Measurements from ENCODE around the gene SEPTIN3.
A peak's percentile ranks its signal among the peaks of the same experiment; 100 is the strongest.

Gene SEPTIN3

DNA sequence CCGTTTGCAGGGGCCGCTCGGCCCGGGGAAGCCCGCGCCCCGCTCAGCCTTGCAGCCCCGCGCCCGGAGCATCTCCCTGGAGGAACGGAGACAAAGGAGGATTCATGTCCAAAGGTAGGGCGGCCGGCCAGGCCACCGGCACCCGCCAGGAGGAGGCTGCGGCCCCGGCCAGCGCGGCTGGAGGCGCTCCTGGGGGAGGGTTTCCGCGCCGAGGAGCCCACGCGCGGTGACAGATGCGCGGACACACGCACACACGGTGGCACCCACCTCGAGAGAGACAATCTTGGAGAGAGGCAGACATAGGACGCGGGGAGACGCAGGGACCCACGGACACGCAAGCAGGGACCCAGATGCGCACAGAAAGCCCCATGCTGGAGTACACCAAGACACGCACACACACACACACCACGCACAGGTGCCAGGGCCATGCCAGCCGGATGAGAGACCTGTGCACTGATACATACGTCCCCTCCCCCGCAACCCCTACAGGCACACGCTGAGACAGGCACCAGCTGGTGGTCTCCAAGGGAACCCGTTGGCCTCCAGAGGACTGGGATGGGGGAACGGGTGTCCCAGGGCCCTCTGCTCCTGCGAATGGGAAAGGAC lies 7.8 kb downstream of the SEPTIN3 start:
- no peak for DNase-seq (ENCODE audit: low spot score)

DNA sequence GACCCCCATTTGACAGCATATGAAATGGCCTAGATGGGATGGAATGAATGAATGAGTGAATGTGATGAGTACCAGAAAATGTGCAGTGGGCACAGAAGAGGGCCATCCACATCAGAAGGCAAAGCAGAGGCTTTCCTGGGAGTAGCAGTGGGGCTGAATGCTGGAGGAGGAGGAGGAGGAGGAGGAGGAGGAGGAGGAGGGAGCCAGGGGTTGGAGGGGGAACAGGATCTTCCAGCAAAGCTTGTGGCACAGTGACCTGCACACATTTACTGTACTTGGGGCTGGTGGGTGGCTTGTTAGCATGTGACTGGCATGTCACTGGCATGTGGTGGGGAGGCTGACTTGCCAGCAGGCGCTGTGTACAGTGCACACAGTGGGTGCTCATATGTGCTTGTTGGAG lies 9.5 kb downstream of the SEPTIN3 start:
- no peak for DNase-seq (ENCODE audit: low spot score)

DNA sequence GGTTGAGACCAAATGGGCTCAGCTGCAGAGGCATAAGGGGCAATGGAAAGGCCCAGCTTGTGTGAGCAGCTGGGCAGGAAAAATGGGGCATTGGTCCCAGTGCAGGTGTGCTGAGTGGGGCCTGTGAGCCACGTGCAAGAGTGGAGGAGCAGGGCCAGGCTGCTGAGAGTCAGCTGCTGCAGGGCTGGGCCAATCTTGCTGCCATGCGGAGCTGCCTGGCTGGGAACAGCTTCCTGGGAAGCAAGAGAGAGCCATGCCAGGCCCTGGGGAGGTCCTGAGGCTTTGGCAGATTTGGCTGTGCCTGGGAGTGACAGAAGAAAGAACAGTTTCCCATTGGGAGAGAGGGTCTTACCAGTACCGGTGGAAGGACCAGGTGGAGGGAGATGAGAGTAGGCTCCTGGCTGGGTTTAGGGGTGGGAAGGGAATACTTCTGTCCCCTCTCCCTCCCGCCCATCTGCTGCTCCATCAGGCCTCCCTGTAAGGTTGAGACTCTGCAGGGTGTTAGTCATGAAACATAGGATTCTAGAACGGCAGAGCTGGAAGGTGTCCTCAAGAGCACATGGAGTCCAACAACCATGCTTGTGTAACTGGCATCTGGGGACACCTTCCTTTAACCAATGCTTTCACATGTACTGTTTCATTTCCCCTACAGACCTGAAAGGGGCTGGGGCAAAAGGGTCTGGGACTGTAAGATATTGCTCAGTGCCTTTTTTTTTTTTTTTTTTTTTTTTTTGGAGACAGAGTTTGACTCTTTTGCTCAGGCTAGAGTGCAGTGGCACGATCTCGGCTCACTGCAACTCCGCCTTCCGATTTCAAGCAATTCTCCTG lies 10.4 kb downstream of the SEPTIN3 start:
- DNase-seq (ENCODE audit: low spot score) = no peak

DNA sequence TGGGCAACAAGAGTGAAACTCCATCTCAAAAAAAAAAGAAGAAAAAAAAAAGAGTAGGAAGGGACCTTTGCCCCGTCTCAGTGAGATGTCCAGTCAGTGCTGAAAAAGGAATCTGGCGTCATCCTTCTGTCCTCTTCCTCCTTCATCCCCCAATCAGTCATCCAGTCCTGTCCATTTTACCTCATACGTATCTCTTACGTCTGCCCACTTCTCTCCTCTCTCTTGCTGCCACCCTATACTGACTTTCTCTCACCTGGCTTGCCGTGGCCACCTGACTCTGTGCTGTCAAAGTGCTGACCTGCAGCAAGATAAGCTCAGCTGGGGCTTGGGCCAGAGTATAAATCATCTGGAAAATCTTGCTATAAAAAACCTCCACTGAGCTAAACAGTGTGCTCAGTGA lies 13.6 kb downstream of the SEPTIN3 start:
- DNase-seq (ENCODE audit: low spot score) = no peak

DNA sequence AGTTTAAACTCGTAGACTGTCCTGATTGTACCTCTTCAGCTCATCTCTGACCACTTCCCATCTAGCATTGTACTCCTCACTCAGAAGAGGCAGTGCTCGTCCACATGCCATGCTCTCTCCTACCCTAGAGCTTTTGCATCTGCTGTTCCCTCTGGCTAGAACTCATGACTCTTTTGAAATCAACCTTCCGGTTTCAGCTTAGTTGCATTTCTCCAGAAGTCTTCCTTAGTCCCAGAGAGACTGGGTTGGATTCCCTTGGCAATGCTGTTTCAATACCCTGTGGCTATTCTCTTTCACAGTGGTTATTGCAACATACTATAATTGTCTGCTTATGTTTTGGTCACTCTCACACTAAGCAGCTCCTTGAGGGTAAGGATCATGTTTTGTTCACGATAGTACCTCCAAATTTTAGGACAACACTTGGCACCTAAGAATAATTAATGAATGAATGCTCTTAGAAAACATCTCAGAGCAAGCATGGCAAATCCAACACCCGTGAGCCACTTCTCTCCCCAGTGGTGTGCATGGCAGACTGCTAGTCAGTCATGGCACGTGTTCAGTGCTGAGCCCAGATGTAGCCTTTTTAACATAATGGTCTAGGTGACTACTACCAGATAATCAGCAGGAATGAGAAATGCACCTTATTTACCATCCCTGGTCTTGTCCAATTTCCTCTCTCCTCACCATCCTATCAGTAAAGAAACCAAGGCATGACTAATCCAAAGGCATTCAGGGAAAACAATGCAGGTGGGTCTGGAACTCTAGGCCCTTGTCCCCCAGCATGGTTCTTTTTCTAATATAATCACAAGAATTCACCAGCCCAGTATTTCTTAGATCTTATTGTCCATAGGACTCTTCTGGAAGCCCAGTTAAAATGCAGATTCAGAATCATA lies 14.5 kb downstream of the SEPTIN3 start:
- no peak for DNase-seq (ENCODE audit: low spot score)

DNA sequence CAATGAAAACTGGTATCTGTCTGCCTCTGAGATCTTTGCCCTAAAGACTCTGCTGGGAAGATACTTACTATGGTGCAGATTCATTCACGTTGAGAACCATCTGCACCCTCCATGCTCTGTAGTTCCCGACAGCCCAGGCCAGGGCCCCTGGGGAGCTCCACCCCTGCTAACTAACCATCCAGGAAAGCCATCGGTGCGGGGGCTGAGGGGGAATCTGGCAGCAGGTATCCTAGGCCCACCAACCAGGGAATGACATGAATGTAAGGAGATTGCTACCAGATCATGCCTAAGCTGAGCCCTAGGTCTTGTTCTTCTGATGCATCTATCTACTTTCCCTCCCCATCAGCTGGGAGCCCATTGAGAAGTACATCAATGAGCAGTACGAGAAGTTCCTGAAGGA lies 18.0 kb downstream of the SEPTIN3 start:
- DNase-seq (ENCODE audit: low spot score) = no peak

DNA sequence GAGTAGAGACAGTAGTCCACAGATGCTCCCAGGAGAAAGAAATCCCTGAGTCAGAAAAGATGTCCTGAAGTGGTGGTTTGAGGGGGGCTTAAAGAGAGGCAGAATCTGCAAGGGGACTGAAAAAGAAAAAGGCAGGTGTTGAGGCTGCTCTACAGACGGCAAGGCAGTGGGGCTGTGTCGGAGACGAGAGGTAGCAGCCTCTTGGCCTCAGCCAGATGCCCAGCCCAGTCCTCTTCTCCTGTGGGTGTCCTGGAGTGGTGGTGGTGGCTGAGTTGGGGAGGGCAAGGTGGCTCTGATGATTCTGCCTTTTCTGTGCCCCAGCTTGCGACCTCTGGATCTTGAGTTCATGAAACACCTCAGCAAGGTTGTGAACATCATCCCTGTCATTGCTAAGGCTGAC lies 20.0 kb downstream of the SEPTIN3 start:
- no peak for DNase-seq (ENCODE audit: low spot score)

DNA sequence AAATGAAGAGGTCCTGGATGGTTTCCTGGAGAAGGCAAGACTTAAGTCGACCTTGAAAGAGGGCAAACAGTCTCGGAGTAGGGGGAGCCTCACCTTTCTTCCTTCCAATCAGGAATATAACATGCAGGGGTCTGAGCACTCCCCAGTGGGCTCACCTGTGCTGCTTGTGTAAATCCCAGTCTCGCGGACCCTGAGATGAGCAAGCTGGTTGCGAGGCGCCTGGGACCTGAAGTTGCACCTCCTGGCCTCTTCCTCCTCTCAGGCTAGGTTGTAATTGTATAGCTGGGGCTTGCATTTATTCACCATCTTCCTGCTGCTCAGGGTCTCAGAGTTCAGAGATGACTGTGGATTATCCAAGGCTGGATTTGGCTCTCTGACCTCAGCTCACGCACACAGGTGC lies 21.9 kb downstream of the SEPTIN3 start:
- DNase-seq (ENCODE audit: low spot score) = no peak

DNA sequence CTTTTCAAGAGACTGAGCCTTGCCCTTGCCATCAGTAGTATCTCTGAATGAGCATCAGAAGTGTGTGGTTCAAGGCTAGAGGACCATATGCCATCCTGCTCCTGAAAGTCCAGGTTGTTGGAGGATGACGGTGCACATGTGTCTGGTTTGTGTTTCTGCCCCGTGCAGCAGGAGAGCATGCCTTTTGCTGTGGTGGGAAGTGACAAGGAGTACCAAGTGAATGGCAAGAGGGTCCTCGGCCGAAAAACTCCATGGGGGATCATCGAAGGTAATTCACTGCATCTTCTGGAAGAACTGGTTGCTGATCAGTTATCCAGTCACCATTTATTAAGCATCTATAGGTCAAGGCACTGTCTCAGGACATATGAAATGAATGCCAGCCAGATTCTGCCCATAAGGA lies 23.3 kb downstream of the SEPTIN3 start:
- DNase-seq (ENCODE audit: low spot score) = no peak

DNA sequence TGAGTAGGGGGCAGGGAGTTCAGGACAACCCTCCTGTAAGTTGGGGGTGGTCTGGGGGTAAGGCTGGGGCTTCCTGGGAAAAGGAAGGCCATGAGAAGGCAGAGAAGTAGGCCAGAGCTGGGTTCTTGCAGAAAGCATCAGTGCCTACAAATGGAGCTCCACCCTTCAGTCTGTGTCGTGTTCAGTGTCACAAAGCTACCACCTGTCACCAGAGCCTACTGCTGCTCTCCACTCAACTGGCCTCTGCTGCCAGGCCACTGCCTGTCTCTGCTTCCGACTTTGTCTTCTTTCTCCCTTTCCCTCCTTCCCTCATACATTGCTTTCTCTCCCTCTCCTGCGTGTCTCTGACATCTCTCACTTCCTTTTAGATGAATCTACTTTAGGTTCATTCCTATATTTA lies 26.0 kb downstream of the SEPTIN3 start:
- no peak for DNase-seq (ENCODE audit: low spot score)

DNA sequence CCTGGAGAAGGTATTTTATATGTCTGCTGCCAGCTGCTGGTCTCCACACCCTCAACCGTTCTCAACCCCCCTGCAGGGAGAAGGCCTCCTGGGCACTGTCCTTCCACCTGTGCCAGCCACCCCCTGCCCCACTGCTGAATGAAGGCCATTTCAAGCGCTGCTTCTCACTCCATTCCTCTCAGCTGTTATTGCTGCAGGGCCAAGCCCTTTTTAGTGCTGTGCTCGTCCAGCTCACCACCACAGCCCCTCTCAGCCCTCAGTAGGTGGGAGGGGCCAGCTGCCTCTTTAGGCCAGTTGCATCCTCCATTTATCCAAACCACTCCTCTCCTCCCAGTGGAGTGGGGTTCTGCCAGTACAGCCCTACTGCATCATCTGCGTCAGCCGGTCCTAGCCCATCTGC lies 27.6 kb downstream of the SEPTIN3 start:
- DNase-seq (ENCODE audit: low spot score) = no peak

DNA sequence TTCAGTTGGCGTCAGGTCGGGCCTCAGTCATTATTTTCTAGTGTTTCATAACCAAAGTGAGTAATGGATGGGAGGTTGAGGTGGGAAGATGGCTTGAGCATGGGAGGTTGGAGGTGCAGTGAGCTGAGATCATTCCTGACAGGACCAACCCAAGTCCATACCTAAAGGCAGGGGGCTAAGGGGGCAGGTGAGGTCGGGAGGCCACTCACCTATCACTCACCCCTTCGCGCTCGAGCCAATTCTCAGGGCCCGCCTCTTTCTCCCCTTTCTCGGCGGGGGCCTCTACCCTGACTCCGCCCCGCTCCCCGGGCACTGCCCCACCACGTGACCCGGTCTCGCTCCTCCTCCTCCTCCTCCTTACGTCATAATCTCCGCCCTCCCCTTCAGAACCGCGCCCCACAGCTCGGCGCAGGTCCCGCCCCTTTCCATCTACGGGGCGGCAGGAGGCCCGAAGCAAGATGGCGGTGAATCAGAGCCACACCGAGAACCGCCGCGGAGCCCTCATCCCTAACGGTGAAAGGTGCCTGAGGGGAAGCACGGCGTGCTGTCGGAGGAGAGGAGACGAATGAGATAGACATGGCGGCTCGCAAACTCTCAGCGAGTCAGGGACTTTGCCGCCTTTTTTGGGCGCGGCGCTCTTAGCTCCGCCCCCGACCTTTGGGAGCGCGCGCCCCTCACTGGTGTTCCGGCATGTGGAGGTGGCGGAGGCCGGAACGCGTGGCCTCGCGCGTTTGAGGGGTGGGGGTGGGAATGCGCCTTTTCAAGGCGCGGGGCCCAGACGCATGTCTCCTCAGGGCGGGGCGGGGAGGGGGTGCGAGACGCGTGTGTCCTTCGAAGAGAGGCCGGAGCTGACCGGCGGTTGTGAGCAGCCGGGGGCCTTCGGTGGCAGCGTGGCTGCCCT lies 29.4 kb downstream of the SEPTIN3 start, which contains the start of gene WBP2NL:
Gene WBP2NL, plus strand, starts transcription at position 428 of the 901 bp plus-strand sequence. Its CDS starts 31 bp downstream, at position 459.
- DNase-seq (ENCODE audit: low spot score) = peak; percentile 49

DNA sequence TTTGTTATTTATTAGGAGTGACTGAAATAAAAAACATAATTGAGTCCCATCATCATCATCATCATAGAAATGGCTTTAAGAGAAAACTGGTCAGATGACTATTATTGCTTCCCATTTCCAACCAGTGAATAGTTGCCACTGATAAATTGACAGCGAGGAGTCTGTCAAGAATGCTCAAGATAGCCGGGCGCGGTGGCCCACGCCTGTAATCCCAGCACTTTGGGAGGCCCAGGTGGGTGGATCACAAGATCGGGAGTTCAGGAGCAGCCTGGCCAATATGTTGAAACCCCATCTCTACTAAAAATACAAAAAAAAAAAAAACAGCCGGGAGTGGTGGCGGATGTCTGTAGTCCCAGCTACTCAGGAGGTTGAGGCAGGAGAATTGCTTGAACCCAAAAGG lies 31.2 kb downstream of the SEPTIN3 start:
- no peak for DNase-seq (ENCODE audit: low spot score)

DNA sequence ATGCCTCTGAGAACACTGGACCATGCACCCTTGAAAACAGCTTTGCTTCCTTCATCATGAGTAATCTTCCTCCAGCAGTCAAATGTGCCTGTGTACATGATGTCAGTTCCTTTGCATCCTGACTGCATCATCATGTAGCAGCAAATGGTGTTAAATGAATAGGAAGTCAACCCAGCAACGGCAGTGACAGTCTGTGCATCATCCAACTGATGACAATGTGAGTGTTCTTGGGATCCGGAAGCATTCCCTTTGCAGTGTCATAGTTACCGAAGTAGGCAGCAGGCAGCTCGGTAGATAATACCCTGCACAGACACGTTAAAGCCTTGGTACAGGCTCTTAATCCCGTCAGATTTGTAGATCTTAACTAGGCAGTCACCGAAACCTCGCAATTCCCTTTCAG lies 31.9 kb downstream of the SEPTIN3 start:
- DNase-seq (ENCODE audit: low spot score) = peak; percentile 98

DNA sequence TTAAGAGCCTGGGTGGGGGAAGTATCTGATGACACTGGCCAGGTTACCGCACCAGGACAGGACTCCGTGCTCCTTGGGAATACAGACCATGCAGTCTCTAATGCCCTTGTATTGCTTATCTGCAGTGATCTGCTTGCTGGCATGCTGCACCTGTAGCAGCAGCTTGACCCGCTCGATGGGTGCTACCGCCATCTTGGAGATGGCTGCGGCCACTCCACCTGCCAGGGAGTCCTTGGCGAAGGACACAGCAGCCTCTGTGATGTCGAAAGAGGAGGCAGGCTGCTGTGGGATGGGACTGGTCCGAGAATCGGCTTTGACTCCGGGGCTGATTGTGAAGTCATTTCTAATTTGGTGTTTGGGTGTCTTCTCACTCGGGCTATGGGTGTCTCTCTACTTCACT lies 32.5 kb downstream of the SEPTIN3 start:
- DNase-seq (ENCODE audit: low spot score) = no peak

DNA sequence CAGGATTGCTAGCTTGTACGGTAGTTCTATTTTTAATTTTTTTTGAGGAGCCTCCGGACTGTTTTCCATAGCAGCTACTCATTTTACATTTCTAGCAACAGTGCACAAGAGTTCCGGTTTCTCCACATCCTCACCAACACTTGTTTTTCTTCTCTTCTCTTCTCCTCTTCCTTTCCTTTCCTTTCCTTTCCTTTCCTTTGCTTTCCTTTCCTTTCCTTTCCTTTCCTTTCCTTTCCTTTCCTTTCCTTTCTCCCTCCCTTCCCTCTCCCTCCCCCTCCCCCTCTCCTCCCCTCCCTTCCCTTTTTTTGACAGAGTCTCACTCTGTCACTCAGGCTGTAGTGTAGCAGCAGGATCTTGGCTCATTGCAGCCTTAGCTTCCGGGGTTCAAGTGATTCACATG lies 38.7 kb downstream of the SEPTIN3 start:
- no peak for DNase-seq (ENCODE audit: low spot score)

DNA sequence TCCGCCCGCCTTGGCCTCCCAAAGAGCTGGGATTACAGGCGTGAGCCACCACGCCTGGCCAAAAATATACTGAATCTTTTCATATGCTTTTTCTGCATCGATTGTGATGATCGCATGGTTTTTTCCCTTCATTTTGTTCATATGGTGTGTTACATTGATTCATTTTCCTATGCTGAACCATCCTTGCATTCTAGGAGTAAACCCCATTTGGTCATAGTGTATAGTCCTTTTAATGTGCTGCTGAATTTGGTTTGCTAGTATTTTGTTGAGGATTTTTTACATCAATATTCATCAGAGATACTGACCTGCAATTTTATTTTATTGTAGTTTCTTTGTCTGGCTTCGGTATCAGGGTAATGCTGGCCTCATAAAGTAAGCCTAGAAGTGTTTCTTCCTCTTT lies 41.5 kb downstream of the SEPTIN3 start:
- no peak for DNase-seq (ENCODE audit: low spot score)

DNA sequence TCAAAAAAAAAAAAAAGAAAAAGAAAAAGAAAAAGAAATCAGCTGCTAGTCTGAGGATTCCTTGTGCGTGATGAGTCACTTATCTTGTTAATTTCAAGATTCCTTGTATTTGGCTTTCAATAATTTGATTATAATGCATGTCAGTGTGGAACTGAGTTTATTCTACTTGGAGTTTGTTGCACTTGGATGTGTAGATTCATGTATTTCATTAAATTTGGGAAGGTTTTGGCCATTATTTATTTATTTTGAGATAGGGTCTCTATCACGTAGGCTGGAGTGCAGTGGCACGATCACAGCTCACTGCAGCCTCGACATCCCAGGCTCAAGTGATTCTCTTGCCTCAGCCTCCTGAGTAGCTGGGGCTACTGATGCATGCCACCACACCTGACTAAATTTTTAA lies 44.1 kb downstream of the SEPTIN3 start:
- DNase-seq (ENCODE audit: low spot score) = no peak

DNA sequence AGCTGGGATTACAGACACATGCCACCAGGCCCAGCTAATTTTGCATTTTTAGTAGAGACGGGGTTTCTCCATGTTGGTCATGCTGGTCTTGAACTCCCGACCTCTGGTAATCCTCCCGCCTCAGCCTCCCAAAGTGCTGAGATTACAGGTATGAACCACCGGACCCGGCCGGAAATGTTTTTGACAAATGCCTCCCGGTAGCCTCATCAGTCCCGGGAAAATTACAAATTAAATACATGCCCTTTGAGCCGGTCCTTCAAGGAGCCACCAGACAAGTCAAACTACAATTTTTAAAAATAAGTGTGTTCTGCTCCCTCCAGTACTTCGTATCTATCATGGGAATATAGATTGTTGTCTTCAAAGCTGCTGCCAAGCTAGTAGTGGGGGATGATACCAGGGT lies 46.9 kb downstream of the SEPTIN3 start:
- DNase-seq (ENCODE audit: low spot score) = no peak

DNA sequence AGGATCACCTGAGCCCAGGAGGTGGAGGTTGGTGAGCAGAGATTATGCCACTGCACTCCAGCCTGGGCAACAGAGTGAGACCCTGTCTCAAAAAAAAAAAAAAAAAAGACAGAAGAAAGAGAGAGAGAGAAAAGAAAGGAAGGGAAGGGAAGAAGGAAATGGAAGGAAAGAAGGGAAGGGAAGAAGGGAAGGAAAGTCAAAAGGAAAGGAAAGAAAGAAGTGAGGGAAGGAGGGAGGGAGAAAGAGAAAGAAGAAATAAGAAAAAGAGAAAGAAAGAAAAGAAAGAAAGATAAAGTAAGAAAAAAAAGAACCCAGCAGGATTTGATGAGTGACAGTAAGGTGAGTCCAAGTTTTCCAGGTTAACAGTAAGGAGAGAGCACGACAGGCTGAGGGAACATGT lies 49.0 kb downstream of the SEPTIN3 start:
- DNase-seq (ENCODE audit: low spot score) = no peak
